Measurements from ENCODE around the gene C6orf132.

DNA sequence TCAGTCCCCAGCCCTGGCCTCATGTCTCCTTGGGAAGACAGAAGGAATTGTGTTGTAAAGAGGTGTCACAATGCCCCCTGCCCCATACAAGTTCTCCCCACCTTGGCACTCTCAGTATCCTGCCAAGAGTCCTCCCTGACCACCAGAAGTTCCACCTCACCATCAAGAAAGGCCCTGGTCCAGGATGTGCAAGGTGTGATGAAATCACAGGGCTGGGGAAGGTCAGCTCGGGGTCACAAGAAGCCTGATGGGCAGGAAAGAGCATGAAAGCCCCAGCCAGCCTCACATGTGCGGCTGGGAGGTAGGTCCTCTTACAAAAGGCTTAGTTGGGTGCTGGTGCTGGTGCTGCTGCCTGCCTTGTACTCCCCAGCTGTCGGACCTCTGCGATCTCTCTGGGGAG is 12.9 kb upstream of the C6orf132 start:
- TF ChIP-seq ZNF384 (IDR thresholded peaks at IDR 0.05) (no peak), SP1 (IDR thresholded peaks at IDR 0.05) (no peak), TARDBP (IDR thresholded peaks at IDR 0.05) (no peak), ARNT (IDR thresholded peaks at IDR 0.05) (no peak), FOXA1 (IDR thresholded peaks at IDR 0.05) (no peak), BHLHE40 (IDR thresholded peaks at IDR 0.05; ENCODE audit: borderline replicate concordance) (no peak), FOXM1 (IDR thresholded peaks at IDR 0.05; ENCODE audit: borderline replicate concordance) (no peak), NFRKB (IDR thresholded peaks at IDR 0.05) (no peak), LEF1 (IDR thresholded peaks at IDR 0.05; ENCODE audit: borderline replicate concordance) (no peak)

All from HEK293T (cell line).